AML-193 (cell line): Measurements from ENCODE around the gene TRERF1.

Experiments used
- DNase-seq, 2 experiments: peaks; one replicate each; lab custom pipeline; 2025; lab: John Stamatoyannopoulos, UW

Gene TRERF1

DNA sequence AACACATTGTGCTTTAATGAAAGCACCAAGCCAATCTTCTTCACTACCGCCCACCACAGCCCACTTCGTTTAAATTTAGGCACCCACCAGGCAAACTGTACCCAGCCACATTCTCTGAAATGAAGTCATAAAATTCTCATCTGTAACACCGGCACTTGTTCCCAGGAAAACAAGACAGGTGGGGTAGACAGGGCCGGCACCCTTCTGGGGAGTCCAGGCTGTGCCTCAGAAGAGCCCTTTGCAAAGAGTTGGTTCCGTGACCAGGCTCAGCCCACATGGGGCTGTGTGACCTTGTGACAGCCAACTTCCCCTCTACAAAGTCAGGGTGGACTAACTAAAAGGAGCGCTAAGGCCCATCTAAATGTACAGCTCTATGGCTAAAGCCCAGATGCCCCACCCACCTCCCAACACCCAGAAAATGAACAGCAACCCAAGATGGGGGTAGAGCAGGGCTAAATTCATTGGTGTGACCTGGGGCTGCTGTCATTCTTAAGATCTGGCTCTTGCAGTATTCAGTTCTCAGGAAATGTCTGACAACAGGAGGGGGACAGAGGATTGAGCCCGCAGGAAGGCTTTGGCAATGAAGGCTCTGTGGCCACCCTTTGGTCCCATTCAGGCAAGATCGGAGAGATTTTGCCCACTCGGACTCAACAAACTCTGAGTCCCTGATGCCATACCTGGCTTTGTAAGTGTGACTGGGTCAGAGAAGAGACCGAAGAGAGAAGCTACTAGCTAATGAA lies 56.7 kb downstream of the TRERF1 start:
- no peak for DNase-seq

DNA sequence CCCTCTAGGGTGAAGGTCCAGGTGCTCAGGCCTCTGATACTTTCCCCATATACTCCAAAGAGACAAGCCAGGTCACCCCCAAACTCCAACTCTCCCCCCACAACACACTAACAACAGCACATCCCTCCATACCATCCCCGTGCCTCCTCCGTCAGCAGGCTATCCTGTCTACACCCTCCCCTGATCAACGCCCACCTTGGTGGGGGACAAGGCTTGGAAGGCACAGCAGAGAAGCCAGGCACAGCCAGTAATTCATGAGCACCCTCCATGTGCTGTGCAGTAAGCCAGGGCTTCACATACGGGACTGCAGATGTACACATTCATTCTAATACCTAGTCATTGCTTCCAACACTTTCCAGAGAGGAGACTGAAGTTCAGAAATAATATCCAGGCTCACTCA lies 57.6 kb downstream of the TRERF1 start:
- no peak for DNase-seq

DNA sequence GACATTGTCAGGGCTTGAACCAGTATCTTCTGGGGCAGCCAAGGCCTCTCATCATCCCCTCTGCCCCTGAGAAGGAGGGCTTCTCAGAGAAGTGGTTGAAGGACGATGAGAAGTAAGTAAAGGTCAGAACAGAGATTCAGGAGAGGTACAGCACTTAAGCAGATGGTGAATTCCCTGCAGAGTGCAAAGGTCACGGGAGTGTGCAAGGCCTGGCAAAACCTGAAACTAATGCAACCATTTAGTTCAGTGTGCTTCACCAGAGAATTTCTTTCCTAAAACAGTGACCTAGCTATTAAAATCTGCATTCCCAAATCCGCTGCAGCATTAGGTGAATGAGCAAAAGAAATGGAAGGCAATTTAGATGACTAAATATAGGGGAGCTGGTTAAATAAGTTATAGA lies 58.4 kb downstream of the TRERF1 start:
- DNase-seq = no peak

DNA sequence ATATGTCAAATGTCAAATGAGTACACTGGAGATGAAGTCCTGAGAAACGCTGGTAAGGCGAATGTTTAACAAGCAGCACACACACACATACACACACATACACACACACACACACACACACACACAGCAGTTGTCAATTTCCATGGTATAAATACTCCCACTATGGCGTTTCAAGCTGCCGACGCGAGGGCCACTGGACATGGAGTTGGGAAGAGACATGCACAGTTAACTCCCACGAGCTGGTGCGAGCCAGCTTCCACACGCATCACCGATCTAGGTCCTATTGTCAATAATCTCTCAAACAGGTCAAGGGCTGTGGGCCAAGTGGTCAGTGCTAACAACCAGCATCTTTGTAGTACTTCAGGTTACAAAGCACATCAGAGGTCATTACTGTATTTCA lies 58.9 kb downstream of the TRERF1 start:
- no peak for DNase-seq

DNA sequence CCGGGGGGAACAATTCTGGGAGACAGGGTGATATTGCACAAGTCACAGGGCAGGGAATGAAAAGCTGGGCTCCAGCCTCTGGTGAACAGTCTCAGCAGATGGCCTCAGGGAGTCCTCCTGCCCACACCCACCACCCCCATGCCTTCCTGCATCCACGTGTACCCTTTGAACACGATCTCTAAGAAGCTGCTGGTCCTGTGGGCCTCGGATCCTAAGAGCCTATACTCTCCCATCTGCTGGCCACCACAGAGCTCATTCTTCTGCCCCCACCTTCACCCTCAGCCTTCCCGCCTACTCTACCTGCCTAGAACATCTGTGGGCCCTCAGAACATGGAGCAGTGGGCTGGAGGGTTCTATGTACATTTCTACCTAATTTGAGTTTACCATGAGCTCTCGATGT lies 60.3 kb downstream of the TRERF1 start:
- DNase-seq = no peak

DNA sequence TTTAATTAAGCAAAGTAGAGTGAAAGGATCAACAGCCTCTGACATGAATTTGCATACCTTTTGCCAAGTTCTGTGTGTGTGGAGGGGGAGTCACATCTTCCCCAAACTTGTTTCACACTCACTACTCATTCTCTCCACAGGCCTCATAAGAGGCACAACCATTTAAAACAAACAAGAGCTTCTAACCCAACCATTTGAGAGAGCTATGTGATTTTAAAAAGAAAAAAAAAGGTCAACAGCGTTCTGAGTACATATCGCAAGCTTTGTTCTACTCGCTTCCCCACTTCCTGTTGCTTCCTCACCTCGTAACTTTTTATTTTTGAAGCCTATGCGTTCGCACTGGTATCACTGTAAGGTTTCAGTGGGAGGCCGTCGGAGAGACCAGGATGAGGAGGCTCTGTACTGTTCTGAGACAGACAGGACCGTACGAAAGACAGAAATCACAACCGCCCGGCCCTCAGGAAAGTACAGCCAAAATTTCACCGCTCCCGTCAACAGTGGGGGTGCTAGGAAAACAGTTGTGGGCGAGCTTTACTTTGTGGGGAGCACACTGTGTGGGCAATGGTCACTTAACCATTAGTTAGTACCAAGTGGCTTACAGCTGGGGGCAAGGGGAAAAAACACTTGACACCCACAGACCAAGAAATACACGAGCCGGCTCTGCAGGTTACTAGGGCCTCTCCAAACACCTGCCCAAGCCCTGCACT lies 61.3 kb downstream of the TRERF1 start:
- DNase-seq = no peak

DNA sequence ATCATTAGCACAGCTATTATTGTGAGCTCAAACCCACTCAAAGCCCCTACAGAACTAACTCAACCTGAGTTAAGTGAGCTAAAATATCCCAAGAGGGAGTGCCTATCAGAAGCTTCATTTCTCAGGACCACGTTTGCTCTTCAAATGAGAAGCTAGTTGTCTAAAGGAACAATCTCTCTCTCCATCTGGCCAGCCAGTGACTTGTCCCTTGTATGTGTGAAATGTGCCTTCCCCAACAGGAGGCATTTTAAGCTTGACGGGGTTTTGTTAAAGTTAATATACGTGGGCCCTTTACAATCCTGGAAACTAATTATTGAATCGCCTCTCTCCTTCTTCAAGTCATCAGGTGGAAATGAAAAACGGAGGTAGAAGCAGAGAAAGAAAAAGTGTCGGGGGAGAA lies 62.0 kb downstream of the TRERF1 start:
- no peak for DNase-seq

DNA sequence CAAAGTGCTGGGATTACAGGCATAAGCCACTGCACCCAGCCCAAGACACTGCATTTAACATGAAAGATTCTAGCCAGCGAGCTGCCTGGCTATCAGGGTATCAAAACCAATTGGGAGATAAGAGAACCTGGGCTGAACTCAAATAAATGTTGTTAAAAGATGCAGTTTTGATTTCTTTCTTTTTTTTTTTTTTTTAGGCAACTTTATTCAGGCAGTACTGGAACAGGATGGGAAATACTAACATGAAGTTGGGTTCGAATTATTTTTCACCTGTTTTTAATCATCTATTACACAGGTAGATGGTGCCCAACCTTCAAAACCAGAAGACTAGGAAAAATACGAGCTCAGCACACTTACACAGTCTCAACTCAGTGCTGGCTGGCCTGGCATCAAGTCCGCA lies 63.7 kb downstream of the TRERF1 start:
- no peak for DNase-seq

DNA sequence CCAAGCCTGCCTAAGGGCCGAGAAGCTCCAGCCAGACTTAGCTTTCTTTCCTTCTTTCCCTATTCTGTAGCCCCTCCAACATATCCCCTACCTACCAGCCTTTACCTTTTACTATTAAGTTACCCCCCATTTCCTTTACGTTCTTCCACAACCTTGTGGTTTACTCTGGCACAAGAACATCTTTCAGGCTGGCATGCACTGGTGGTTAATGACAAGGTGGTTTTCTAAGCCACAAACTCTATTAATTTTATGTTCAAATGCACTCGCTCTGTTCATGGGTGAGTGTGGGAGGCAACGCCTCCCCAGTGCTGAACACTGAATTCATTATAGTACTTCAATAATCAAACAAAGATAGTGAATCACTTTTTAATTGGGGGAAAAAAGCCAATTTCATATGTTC lies 64.4 kb downstream of the TRERF1 start:
- DNase-seq = peak; percentile 64 to 73

DNA sequence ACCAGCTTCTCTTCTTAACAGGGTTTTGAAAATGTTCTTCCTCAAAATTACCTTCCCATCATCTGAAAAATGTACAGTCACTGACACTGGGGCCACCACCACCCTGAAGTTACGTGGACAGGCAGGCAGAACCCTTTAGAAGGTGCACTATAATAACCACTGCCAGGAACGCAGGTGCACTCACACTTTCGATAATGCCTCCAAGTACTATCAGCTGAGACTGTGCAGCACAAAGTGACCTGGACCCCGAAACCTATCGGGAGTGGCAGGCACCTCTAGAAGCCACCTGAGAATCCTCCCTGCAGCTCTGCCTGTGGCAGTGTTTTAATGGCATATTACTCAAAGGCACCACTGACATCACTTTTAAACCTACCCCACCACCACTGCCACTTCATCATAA lies 66.4 kb downstream of the TRERF1 start:
- no peak for DNase-seq

DNA sequence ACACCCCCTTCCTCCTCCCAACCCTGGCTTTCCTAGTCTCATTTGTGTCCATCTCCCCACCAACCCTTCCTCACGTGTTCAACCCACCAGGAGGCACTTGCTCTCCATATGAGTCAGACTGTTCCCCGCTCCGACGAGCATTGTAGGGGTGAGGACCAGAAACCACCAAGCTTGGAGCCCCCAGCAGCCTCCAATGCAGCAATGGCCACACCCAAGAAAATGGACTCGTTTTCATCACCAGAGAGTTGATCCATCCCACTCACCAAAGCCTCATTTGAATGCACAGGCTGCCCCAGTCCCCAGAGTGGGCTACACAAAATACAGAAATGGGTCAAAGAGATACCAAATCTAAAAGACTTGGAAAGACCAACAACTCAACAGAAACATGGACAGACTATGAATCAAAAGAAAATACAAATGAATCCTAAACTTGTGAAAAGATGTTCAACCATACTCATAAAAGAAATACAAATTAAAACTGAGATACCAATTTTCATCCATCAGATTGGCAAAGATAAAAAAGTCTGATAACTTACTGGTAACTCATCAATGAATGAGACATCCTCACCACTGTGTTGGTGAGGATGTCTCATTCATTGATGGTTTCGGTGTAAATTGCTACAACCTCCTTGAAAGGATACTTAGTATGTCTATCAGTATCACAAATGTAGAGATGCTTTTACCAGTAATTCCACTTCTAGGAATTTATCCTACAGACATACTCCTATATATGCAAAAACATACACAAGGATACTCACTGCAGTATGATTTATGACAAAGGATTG lies 68.1 kb downstream of the TRERF1 start:
- no peak for DNase-seq

DNA sequence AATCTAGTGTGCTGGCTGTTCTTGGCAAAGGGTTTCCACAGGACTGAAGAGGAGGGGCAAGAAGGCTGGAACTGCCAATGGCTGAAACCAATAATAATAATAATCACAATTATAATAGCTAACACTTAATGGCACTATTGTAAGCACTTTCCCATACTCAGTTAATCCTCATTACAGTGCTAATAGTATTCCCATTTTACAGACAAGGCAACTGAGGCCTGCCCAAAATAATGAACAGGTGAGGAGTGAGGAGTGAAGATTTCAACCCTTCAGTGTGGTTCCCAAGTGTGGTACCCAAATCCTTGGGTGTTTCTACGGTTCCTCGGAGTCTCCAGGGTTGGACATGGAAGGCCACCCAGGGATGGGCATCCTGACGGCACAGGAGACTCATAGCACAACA lies 69.9 kb downstream of the TRERF1 start:
- no peak for DNase-seq

DNA sequence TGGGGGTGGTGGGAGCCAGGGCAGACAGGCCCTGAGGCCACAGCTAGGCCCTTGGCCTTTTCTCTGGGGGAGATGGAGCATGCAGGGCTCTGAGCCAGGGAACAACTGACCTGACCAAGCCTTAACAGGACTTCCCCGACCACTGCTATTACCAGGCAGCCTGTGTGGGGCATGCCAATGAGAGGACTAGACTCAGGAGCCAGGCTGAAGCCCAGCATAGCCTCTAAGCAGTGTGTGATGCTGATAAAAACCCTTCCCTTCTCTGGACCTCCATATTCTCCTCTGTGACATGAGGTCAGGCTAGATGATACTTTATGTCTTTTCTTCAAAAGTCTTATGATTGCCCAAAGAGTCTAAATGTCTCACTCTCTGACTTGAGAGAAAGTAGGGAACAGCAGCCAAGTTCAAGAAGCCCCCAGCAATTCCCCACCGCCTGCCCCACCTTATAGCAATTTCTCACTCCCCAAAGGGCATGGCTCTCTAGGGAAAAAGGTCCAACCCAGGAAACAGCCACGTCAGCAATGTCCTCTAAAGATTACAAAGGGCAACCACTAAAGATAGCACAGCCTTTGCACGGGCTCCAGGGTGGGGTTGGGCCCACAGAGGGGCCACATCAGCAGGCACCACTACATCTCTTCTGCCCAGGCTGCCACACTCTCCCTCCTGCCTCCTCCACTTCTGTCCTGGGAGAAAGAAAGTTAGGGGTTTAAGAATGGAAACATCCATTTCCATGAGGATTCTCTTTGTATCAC lies 71.3 kb downstream of the TRERF1 start:
- DNase-seq = no peak

DNA sequence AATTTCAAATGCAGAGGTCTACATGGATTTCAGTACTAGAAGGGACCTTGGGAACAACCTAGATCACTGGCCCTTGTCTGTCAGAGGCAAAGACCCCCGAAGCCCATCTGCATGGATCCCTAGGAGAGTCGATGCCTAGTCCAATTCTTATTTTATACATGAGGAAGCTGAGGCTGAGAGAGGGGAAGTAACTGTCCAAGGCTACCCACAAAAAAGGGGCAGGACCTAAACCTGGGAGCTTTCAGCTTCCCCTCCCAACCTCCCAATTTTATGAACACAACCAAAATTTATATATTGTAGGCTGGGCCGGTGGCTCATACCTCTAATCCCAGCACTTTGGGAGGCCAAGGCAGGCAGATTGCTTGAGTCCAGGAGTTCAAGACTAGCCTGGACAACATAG lies 73.2 kb downstream of the TRERF1 start:
- DNase-seq = peak; percentile 81 to 86

DNA sequence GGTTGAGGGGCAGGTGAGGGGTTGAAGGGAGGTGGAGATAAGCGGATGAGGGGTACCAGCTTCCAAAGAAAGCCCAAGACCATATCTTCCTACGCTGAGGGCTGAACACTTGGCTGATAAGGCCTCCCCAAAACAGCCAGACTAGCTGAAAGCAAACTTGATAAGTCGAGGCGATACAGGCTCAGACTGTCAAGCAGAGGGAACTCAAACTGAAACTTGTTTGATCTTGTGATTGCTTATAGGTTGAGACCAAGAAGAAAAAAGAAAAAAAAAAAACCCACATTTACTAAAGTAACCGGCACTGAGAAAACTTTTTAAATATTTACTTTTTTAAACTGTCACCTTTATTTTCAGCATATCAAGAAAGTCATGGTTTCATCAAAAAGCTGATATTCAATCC lies 73.6 kb downstream of the TRERF1 start:
- no peak for DNase-seq

DNA sequence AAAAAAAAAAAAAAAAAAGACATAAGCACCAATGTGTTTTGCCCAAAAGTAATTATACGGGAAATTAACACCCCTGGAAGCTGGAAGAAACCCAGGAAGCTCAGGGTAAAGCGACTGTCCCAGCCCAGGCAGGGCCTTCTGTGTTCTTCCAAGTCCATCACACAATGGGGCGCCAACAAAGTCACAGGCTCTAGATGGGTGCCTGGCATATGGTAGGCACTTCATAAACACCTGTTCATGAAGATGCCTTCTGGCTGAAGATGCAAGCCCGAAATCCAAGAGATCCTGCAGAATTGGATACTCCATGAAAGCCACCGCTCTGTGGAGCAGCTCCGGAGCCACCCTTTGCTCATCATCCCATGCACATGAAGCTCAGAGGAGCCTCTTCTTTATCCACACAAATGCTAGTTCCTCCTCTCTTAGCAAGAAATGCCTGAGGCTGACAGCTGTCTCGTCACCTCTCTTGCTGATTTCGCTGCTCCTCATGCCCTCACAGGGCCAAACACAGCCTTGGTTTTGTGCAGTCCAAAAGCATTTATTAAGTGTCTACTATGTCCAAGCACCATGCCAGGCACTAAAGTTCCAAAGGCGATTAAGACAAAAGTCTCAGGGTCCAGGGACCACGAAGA lies 76.6 kb downstream of the TRERF1 start:
- no peak for DNase-seq

DNA sequence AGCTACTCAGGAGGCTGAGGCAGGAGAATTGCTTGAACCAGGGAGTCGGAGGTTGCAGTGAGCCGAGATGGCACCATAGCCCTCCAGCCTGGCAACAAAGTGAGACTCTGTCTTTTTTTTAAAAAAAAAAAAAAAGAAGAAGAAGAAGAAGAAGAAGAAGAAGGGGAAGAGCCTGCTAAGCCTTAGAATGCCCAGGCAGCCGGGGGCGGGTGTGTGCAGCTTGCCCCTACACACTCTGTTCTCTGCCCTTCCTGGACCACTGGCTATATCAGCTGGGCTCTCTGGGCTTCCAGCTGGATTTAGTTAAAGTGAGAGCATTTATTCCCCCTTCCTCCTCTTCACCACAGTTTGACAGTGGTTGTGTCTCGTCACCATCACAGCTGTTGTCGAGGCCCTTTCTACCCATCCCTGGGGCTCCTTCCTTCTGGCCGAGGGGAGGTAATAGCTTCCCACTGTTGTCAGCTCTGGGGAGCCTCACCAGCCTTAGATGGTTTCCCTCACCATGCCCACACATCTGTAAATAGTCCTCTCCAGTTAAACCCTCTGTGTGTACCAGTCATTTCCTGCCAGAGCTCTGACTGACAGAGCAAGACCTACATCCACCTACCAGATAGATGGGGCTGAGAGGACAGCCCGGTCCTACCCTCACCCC lies 77.6 kb downstream of the TRERF1 start:
- DNase-seq = no peak

DNA sequence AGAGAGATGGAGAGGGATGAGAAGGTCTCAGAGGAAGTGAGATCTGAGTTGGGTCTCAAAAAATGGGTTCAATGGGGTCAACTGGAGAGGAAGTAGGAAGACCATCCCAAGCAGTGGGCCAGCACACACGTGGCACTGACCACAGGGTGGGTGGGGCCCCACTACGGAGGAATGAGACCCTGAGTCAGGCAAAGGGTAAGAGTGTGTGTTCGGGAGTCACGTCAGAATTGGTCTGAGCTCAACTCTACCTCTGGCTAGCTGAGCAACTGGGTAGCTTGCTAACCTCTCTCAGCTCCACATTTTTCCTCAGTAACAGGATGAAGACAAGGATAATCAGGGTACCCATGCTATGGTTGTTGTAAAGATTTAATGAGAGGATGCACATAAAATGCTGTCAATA lies 79.0 kb downstream of the TRERF1 start:
- no peak for DNase-seq

DNA sequence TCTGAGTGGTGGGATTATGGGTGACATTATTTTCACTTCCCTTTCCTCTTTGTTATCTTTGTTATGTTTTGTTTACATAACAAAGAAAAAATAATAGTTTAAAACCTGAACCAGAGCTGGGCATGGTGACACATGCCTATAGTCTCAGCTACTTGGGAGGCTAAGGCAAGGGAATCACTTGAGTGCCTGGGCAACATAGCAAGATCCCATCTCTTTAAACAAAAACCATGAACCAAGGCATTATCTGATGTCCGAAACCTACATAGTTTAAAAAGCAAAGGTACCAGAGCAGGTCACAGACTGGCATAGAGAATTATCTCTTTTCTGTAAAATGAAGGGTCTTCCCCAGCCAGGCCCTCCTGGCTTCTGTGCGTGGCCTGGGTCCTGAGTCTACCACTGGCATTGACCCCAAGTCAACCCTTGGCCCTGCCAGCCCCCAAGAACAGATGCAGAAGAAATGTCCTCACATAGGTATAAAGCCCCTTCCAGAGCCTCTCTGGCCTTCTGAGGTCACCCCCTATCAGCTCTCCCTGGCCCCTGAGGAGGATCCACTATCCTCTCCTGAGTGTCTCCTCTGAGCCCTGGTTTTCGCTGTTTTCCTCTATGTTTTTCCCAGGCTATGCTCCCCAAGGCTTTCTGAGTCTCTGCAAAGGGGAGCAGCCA lies 81.3 kb downstream of the TRERF1 start:
- no peak for DNase-seq

DNA sequence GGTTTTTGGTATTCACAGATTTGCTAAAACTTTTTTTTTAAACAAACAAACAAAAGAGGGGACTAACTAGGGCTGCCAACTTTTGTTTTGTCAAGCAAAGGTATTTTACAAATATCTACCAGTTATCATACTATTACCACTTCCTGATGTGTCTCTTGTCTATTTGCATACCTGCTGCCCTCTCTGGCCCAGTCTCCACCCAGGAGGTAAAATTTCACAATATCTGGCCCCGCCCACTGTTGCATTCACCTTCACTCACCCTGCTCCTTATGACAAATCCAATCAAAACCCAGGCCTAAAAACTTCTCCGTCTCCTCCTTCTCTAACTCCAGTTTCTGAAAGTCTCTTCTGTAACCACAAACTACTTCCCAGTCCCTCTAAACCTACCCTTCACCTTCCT lies 82.2 kb downstream of the TRERF1 start:
- no peak for DNase-seq

DNA sequence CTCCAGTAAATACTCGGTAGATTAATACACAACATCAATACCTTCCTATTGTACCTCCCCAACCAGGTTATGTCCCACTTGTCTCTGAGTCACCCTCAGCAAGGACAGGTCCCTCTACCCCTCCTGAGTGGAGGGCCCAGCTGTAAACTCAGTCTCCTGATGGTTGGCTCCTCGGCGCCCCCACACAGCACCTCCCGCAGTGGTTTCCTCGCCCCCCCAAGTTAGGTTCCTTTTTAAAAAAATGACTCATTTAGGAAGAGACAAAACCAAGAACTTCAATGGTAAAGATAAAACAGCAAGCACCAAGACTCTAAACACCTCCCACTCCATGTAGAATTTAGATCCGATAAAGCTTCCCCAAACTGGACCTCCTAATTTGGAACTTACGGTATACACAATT lies 83.5 kb downstream of the TRERF1 start:
- peak; percentile 16 to 23 for DNase-seq
